Astrocyte (in vitro differentiated cells and primary cell): Measurements from ENCODE around the gene STRN4. TPM values are rescaled to one million over a fixed set of nuclear protein-coding genes. Genes with fewer than 3 reads are reported as not detected.

Experiments
- DNase-seq: peaks from one replicate; pipeline ENCODE4 v3.0.0-alpha.2; 2010; ENCODE audit warnings: low read depth
- FAIRE-seq: peaks from 2 replicates; lab custom pipeline; 2011; peaks lifted over from hg19 to GRCh38; lab: Jason Lieb, UNC
- H2AFZ ChIP-seq: 2 replicates; pipeline ENCODE4 v1.6.0; 2012; ENCODE audit warnings: low read depth, low read length, inconsistent platforms
- H3K27ac ChIP-seq: 2 replicates; pipeline ENCODE4 v1.5.1; 2011; ENCODE audit warnings: low read depth, low read length, inconsistent platforms
- H3K27me3 ChIP-seq: 2 replicates; pipeline ENCODE4 v1.6.0; 2011; ENCODE audit warnings: low read length, inconsistent platforms; ENCODE audit not compliant: insufficient read depth
- H3K36me3 ChIP-seq: 2 replicates; pipeline ENCODE4 v1.5.1; 2011; ENCODE audit warnings: low read length, inconsistent platforms; ENCODE audit not compliant: insufficient read depth
- H3K4me1 ChIP-seq: 2 replicates; pipeline ENCODE4 v1.5.1; 2011; ENCODE audit warnings: low read length, inconsistent platforms; ENCODE audit not compliant: insufficient read depth
- H3K4me2 ChIP-seq: 2 replicates; pipeline ENCODE4 v1.6.0; 2012; ENCODE audit warnings: low read length, inconsistent platforms
- H3K4me3 ChIP-seq: 2 replicates; pipeline ENCODE4 v1.5.1; 2011; ENCODE audit warnings: low read depth, mild to moderate bottlenecking, low read length, inconsistent platforms; ENCODE audit not compliant: insufficient read depth
- H3K79me2 ChIP-seq: 2 replicates; pipeline ENCODE4 v1.6.0; 2012; ENCODE audit warnings: mild to moderate bottlenecking, low read length, inconsistent platforms; ENCODE audit not compliant: insufficient read depth
- H3K9ac ChIP-seq: 2 replicates; pipeline ENCODE4 v1.6.0; 2012; ENCODE audit warnings: mild to moderate bottlenecking, low read length, inconsistent platforms
- H3K9me3 ChIP-seq: 2 replicates; pipeline ENCODE4 v1.5.1; 2012; ENCODE audit warnings: low read depth, mild to moderate bottlenecking, low read length, inconsistent platforms; ENCODE audit not compliant: insufficient read depth
- H4K20me1 ChIP-seq: 2 replicates; pipeline ENCODE4 v1.6.0; 2012; ENCODE audit warnings: low read length, inconsistent platforms; ENCODE audit not compliant: insufficient read depth
- H3K27ac Mint-ChIP-seq: one replicate; pipeline ENCODE4 v1.8.0; 2021; ENCODE audit warnings: mild to moderate bottlenecking, mixed read lengths; ENCODE audit not compliant: unreplicated experiment
- H3K27me3 Mint-ChIP-seq: one replicate; pipeline ENCODE4 v1.8.0; 2021; ENCODE audit warnings: low read depth, mixed read lengths; ENCODE audit not compliant: unreplicated experiment
- H3K36me3 Mint-ChIP-seq: one replicate; pipeline ENCODE4 v1.8.0; 2021; ENCODE audit warnings: low read depth, mixed read lengths; ENCODE audit not compliant: unreplicated experiment
- H3K4me1 Mint-ChIP-seq: one replicate; pipeline ENCODE4 v1.8.0; 2021; ENCODE audit warnings: low read depth, mixed read lengths; ENCODE audit not compliant: unreplicated experiment
- H3K4me3 Mint-ChIP-seq: one replicate; pipeline ENCODE4 v1.8.0; 2021; ENCODE audit warnings: mild to moderate bottlenecking, moderate library complexity, mixed read lengths; ENCODE audit not compliant: unreplicated experiment
- H3K9me3 Mint-ChIP-seq: one replicate; pipeline ENCODE4 v1.8.0; 2021; ENCODE audit warnings: mild to moderate bottlenecking, mixed read lengths; ENCODE audit not compliant: unreplicated experiment
- CTCF ChIP-seq: IDR thresholded peaks from 2 replicates; pipeline ENCODE4 v1.5.1; 2011; ENCODE audit warnings: low read depth, mild to moderate bottlenecking, inconsistent platforms, low read length, moderate library complexity; ENCODE audit not compliant: insufficient read depth
- EZH2 ChIP-seq: IDR thresholded peaks from 2 replicates; pipeline ENCODE4 v1.6.1; 2012; ENCODE audit warnings: mild to moderate bottlenecking, low read length, inconsistent platforms; ENCODE audit not compliant: insufficient read depth
- total RNA-seq: library from RNA; stranded (reverse); gene quantifications from 2 replicates; pipeline ENCODE4 v1.2.1, GENCODE V29; 2021

STRN4 gene
- total RNA-seq, 1 donor from 2014 or later = 80.8 TPM

GRCh38 chr19:46728208-46728607, 18.0 kb downstream of the STRN4 start:
- Histone ChIP-seq H3K79me2 (peaks cover 65% of the 10 kb centered on the region), H3K4me2 (no peak overlapping the region), H3K27ac (no peak overlapping the region), H3K4me3 (no peak overlapping the region), H4K20me1 (peaks cover 84% of the 10 kb centered on the region), H3K27me3 (no peaks in the 10 kb centered on the region), H3K9ac (no peak overlapping the region), H3K9me3 (no peaks in the 10 kb centered on the region), H3K36me3 (peaks cover 26% of the 10 kb centered on the region), H3K4me1 (peaks cover 36% of the 10 kb centered on the region), H2AFZ (no peak overlapping the region)
- H3K27ac Mint-ChIP-seq = no peak overlapping the region
- H3K4me1 Mint-ChIP-seq = peaks cover 47% of the 10 kb centered on the region
- H3K9me3 Mint-ChIP-seq = no peaks in the 10 kb centered on the region
- no peak overlapping the region for H3K4me3 Mint-ChIP-seq
- no peaks in the 10 kb centered on the region for H3K27me3 Mint-ChIP-seq
- H3K36me3 Mint-ChIP-seq = peaks cover 22% of the 10 kb centered on the region
- TF ChIP-seq CTCF (no peak), EZH2 (no peak)
- no peak for DNase-seq
- FAIRE-seq = no peak

- peaks cover 80% of the 10 kb centered on the region for H4K20me1 ChIP-seq
- H3K4me3 Mint-ChIP-seq = no peak overlapping the region
Observed at GRCh38 chr19:46727757-46728156, 18.5 kb downstream of the STRN4 start.

More at GRCh38 chr19:46727757-46728156, 18.5 kb downstream of the STRN4 start:
- Histone ChIP-seq H3K4me1 (peaks cover 31% of the 10 kb centered on the region), H3K36me3 (peaks cover 26% of the 10 kb centered on the region), H3K4me2 (no peak overlapping the region), H3K27me3 (no peaks in the 10 kb centered on the region), H3K4me3 (no peak overlapping the region), H3K79me2 (peaks cover 61% of the 10 kb centered on the region), H3K9ac (no peak overlapping the region), H3K27ac (no peak overlapping the region), H2AFZ (no peak overlapping the region), H3K9me3 (no peaks in the 10 kb centered on the region)
- TF ChIP-seq EZH2 (no peak), CTCF (no peak)
- H3K4me1 Mint-ChIP-seq = peaks cover 45% of the 10 kb centered on the region
- no peaks in the 10 kb centered on the region for H3K9me3 Mint-ChIP-seq
- H3K27ac Mint-ChIP-seq = peak overlapping the region; percentile 5
- H3K36me3 Mint-ChIP-seq = peaks cover 22% of the 10 kb centered on the region
- no peaks in the 10 kb centered on the region for H3K27me3 Mint-ChIP-seq
- no peak for DNase-seq
- no peak for FAIRE-seq
